Upper lobe of right lung (tissue), 1 donor: ENCODE results near the gene CLRN1. TPM values are rescaled to one million over a fixed set of nuclear protein-coding genes. Genes with fewer than 3 reads are reported as not detected.

Experiments used
- ATAC-seq: fragments of 200-7000 bp; cut with Tn5 transposase; one replicate; pipeline ENCODE4 v1.9.1; 2020; ENCODE audit warnings: mild to moderate bottlenecking, moderate library complexity
- DNase-seq: peaks from one replicate; pipeline ENCODE4 v3.0.0-alpha.2; 2020
- H3K27ac ChIP-seq: fragments of 200-600 bp; one replicate; pipeline ENCODE4 v1.8.0; 2022
- H3K27me3 ChIP-seq: fragments of 200-600 bp; one replicate; pipeline ENCODE4 v1.8.0; 2022; ENCODE audit warnings: mild to moderate bottlenecking
- H3K36me3 ChIP-seq: fragments of 200-600 bp; one replicate; pipeline ENCODE4 v1.8.0; 2022
- H3K4me1 ChIP-seq: fragments of 200-600 bp; one replicate; pipeline ENCODE4 v1.8.0; 2022
- H3K4me3 ChIP-seq: fragments of 200-600 bp; one replicate; pipeline ENCODE4 v1.8.0; 2022; ENCODE audit warnings: mild to moderate bottlenecking
- H3K9me3 ChIP-seq: fragments of 200-600 bp; one replicate; pipeline ENCODE4 v1.8.0; 2022
- CTCF ChIP-seq: fragments of 200-600 bp; IDR thresholded peaks from one replicate; pipeline ENCODE4 v1.8.0; 2022; ENCODE audit warnings: antibody characterized with exemption
- intact Hi-C: fragments of 100-400 bp; cut with DNase I; formaldehyde crosslinking; loops from one replicate; pipeline ENCODE4 v1.11.0; 2022
- total RNA-seq: library from RNA; stranded (reverse); fragmentation: NEBNext Ultra II Directional; extraction: Animal tissue kit (Norgen Biotek cat#: 25700); gene quantifications from one replicate; pipeline ENCODE4 v1.2.1, GENCODE V29; 2021
- donor health status: DM: no; HTN: yes; CAD: no; lungs with severe emphysema.

Gene CLRN1
- total RNA-seq, 1 donor from 2014 or later, result not detected

- Histone ChIP-seq H3K4me3 (no peak overlapping the region), H3K27ac (no peak overlapping the region), H3K4me1 (no peaks in the 10 kb centered on the region), H3K9me3 (no peaks in the 10 kb centered on the region), H3K36me3 (no peaks in the 10 kb centered on the region), H3K27me3 (no peaks in the 10 kb centered on the region)
- TF ChIP-seq CTCF, result no peak
- peak; percentile 52 for ATAC-seq
- DNase-seq, result no peak
- intact Hi-C loops, result no loop called here
Observed at GRCh38 chr3:150897592-150897991, 74.9 kb downstream of the CLRN1 start.

GRCh38 chr3:150890831-150891230 is 81.7 kb downstream of the CLRN1 start:
- no peaks in the 10 kb centered on the region for H3K9me3 ChIP-seq
- no peaks in the 10 kb centered on the region for H3K27me3 ChIP-seq
- no peak overlapping the region for H3K4me3 ChIP-seq
- DNase-seq (no peak), ATAC-seq (no peak)
- TF ChIP-seq CTCF, result no peak
- intact Hi-C loops, result no loop called here
- H3K36me3 ChIP-seq, result no peaks in the 10 kb centered on the region
- H3K27ac ChIP-seq, result no peak overlapping the region
- H3K4me1 ChIP-seq, result no peaks in the 10 kb centered on the region

- H3K27me3 ChIP-seq, result no peaks in the 10 kb centered on the region
- H3K4me1 ChIP-seq, result no peaks in the 10 kb centered on the region
- TF ChIP-seq CTCF, result no peak
- H3K36me3 ChIP-seq, result no peaks in the 10 kb centered on the region
- H3K27ac ChIP-seq, result no peak overlapping the region
- H3K4me3 ChIP-seq, result no peak overlapping the region
- no peaks in the 10 kb centered on the region for H3K9me3 ChIP-seq
- DNase-seq (no peak), ATAC-seq (peak; percentile 41)
- intact Hi-C loops, result no loop called here
Observed at GRCh38 chr3:150890295-150890694, 82.2 kb downstream of the CLRN1 start.

- intact Hi-C loops, result no loop called here
- no peak for TF ChIP-seq CTCF
- no peaks in the 10 kb centered on the region for H3K9me3 ChIP-seq
- peaks cover 6% of the 10 kb centered on the region for H3K27me3 ChIP-seq
- no peaks in the 10 kb centered on the region for H3K4me1 ChIP-seq
- no peak overlapping the region for H3K27ac ChIP-seq
- no peak overlapping the region for H3K4me3 ChIP-seq
- ATAC-seq (no peak), DNase-seq (no peak)
- no peaks in the 10 kb centered on the region for H3K36me3 ChIP-seq
Observed at GRCh38 chr3:150889106-150889505, 83.4 kb downstream of the CLRN1 start.

GRCh38 chr3:150887031-150887430 is 85.5 kb downstream of the CLRN1 start:
- Histone ChIP-seq H3K4me1 (no peaks in the 10 kb centered on the region), H3K27ac (no peak overlapping the region), H3K9me3 (no peaks in the 10 kb centered on the region), H3K4me3 (no peak overlapping the region), H3K36me3 (no peaks in the 10 kb centered on the region), H3K27me3 (peaks cover 6% of the 10 kb centered on the region)
- intact Hi-C loops, result no loop called here
- DNase-seq (no peak), ATAC-seq (no peak)
- TF ChIP-seq CTCF, result no peak

GRCh38 chr3:150885535-150885934 is 87.0 kb downstream of the CLRN1 start:
- no peak for DNase-seq
- intact Hi-C loops, result no loop called here
- Histone ChIP-seq H3K4me1 (no peaks in the 10 kb centered on the region), H3K9me3 (no peaks in the 10 kb centered on the region), H3K27ac (no peak overlapping the region), H3K27me3 (peaks cover 6% of the 10 kb centered on the region), H3K4me3 (no peak overlapping the region), H3K36me3 (no peaks in the 10 kb centered on the region)
- ATAC-seq, result no peak
- no peak for TF ChIP-seq CTCF
